ENCODE data around the gene CERT1.

Gene CERT1

GRCh38 chr5:75457691-75458090 is 53.7 kb downstream of the CERT1 start:
- no peak overlapping the region for H2AFZ ChIP-seq (ENCODE audit: low read length)
- H3K36me3 ChIP-seq (ENCODE audit: insufficient read depth, low read length): peaks cover 27% of the 10 kb centered on the region; the same call in 1 of the 2 replicates
- H3K4me1 ChIP-seq (ENCODE audit: insufficient read depth, low read length, poor library complexity, severe bottlenecking): peaks cover 8% of the 10 kb centered on the region
- no peak overlapping the region for H3K4me2 ChIP-seq (ENCODE audit: low read depth, low read length, poor library complexity, severe bottlenecking)
- no peak overlapping the region for H3K4me3 ChIP-seq (ENCODE audit: low read length, poor library complexity, severe bottlenecking)
- H3K9ac ChIP-seq (ENCODE audit: low read depth, low read length, poor library complexity, severe bottlenecking): no peak overlapping the region
- TF ChIP-seq EZH2phosphoT487 (IDR thresholded peaks at IDR 0.05; ENCODE audit: borderline replicate concordance) (no peak), CTCF (conservative IDR thresholded peaks at IDR 0.05; ENCODE audit: low read length) (no peak)
- peaks cover 37% of the 10 kb centered on the region for H3K79me2 ChIP-seq (ENCODE audit: insufficient read depth, low read length)
- H4K20me1 ChIP-seq (ENCODE audit: insufficient read depth, low read length, poor library complexity, severe bottlenecking): no peaks in the 10 kb centered on the region
- H3K9me2 ChIP-seq (replicated peaks; ENCODE audit: low read depth, low read length): no peaks in the 10 kb centered on the region
- H3K27me3 ChIP-seq (ENCODE audit: insufficient read depth, low read length, poor library complexity, severe bottlenecking): no peaks in the 10 kb centered on the region
- H3K9me3 ChIP-seq (ENCODE audit: insufficient read depth, low read depth, low read length): no peaks in the 10 kb centered on the region
- no peaks in the 10 kb centered on the region for H3F3A ChIP-seq (ENCODE audit: low read depth)

GRCh38 chr5:75457161-75457560 is 54.3 kb downstream of the CERT1 start:
- Histone ChIP-seq H3K4me3 (ENCODE audit: low read length, poor library complexity, severe bottlenecking) (no peak overlapping the region), H3K27me3 (ENCODE audit: insufficient read depth, low read length, poor library complexity, severe bottlenecking) (no peaks in the 10 kb centered on the region), H3K9me3 (ENCODE audit: insufficient read depth, low read depth, low read length) (no peaks in the 10 kb centered on the region), H3K9ac (ENCODE audit: low read depth, low read length, poor library complexity, severe bottlenecking) (no peak overlapping the region), H3K9me2 (replicated peaks; ENCODE audit: low read depth, low read length) (no peaks in the 10 kb centered on the region), H4K20me1 (ENCODE audit: insufficient read depth, low read length, poor library complexity, severe bottlenecking) (no peaks in the 10 kb centered on the region), H3F3A (ENCODE audit: low read depth) (no peaks in the 10 kb centered on the region), H3K4me1 (ENCODE audit: insufficient read depth, low read length, poor library complexity, severe bottlenecking) (peaks cover 8% of the 10 kb centered on the region), H2AFZ (ENCODE audit: low read length) (no peak overlapping the region), H3K4me2 (ENCODE audit: low read depth, low read length, poor library complexity, severe bottlenecking) (no peak overlapping the region), H3K36me3 (ENCODE audit: insufficient read depth, low read length) (peaks cover 27% of the 10 kb centered on the region; the same call in 1 of the 2 replicates), H3K79me2 (ENCODE audit: insufficient read depth, low read length) (peaks cover 32% of the 10 kb centered on the region)
- TF ChIP-seq CTCF (conservative IDR thresholded peaks at IDR 0.05; ENCODE audit: low read length) (no peak), EZH2phosphoT487 (IDR thresholded peaks at IDR 0.05; ENCODE audit: borderline replicate concordance) (no peak)

GRCh38 chr5:75450069-75450468 is 61.4 kb downstream of the CERT1 start:
- Histone ChIP-seq H3K36me3 (ENCODE audit: insufficient read depth, low read length) (peaks cover 40% of the 10 kb centered on the region; the same call in 1 of the 2 replicates), H3K79me2 (ENCODE audit: insufficient read depth, low read length) (peaks cover 19% of the 10 kb centered on the region; the same call in 1 of the 2 replicates), H3K4me3 (ENCODE audit: low read length, poor library complexity, severe bottlenecking) (no peak overlapping the region), H2AFZ (ENCODE audit: low read length) (no peak overlapping the region), H3K4me2 (ENCODE audit: low read depth, low read length, poor library complexity, severe bottlenecking) (no peak overlapping the region), H3F3A (ENCODE audit: low read depth) (no peaks in the 10 kb centered on the region), H3K9me3 (ENCODE audit: insufficient read depth, low read depth, low read length) (peaks cover 18% of the 10 kb centered on the region; the same call in 1 of the 2 replicates), H3K9ac (ENCODE audit: low read depth, low read length, poor library complexity, severe bottlenecking) (no peak overlapping the region), H3K4me1 (ENCODE audit: insufficient read depth, low read length, poor library complexity, severe bottlenecking) (peaks cover 17% of the 10 kb centered on the region), H3K27me3 (ENCODE audit: insufficient read depth, low read length, poor library complexity, severe bottlenecking) (no peaks in the 10 kb centered on the region), H4K20me1 (ENCODE audit: insufficient read depth, low read length, poor library complexity, severe bottlenecking) (no peaks in the 10 kb centered on the region), H3K9me2 (replicated peaks; ENCODE audit: low read depth, low read length) (no peaks in the 10 kb centered on the region)
- TF ChIP-seq EZH2phosphoT487 (IDR thresholded peaks at IDR 0.05; ENCODE audit: borderline replicate concordance) (no peak), CTCF (conservative IDR thresholded peaks at IDR 0.05; ENCODE audit: low read length) (no peak)
